ENCODE measurements around the gene HINT2. TPM values are rescaled to one million over a fixed set of nuclear protein-coding genes. Genes with fewer than 3 reads are reported as not detected.

Gene HINT2
- total RNA-seq, result 22.2 and 30.4 TPM in 2 replicates

DNA sequence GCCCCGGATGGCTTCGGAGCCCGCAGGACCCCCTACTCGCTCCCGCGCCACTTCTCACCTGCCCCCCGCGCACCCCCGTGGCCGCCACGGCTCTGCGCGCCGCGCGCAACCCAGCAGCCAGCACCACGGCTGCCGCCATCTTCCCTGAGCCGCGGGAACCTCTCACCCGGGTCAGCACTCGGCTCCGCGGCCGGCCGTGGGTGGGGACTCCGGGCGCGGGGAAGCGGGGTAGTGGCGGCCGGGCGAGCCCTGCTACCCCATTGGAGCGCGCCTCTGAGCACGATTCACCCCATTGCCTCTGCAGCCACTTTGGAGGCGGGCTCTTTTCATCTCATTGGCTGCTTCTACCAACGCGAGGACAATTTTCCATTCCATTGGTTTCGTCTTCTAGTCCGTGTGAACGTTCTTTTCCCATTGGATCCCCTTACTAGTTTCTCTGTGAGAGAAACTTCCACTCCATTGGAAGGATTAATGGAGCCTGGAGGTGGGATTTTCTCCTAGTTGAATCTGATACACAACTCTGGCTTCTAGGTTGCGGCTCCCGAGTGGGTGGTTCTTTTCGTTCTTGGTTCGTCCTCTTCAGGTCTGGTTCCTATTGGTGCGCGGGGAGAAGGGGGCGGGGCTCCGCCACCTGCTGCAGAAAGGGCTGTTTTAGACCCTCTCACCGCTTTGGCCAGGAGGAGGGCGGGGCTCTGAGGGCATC lies at the start of gene HINT2:
Gene HINT2, minus strand, starts transcription at position 202 of the 703 bp plus-strand sequence. Its CDS starts 63 bp downstream, at position 139.

DNA sequence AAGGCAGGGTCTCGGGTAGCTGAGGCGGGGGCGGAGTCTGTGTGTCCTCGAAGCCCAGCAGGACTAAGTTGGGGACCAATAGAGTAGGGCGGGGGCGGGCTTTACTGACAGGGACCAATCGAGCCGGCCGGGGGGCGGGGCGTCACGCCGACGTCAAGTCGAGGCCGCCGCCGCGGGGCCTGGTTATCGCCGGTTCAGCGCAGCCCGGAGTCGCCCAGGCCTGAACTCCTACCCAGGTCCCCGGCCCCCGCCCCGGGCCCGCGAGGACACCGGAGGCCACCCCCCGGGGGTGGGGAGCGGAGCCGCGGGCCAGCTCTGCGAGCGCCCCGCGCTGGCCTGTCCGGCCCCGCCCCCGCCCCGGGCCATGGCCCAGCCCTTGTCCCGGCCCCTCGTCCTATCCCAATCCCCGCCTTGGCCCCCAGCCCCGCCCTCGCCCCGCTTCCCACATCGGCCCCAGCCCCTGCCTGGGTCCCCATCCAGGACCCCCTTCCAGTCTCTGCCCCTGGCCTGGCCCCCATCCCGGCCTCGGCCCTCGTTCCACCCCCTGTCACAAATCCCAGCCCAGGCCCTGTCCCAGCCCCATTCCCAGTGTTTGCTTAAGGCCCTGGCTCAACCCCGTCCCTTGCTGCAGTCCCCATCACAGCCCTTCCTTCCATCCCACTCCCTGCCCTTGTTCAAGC lies 14.4 kb upstream of the HINT2 start, which contains the start of gene TMEM8B:
Gene TMEM8B, plus strand, starts transcription at position 145 of the 680 bp plus-strand sequence. Its CDS starts 220 bp downstream, at position 365.

GRCh38 chr9:35828716-35829083 lies 13.9 kb upstream of the HINT2 start, which contains the start of gene FAM221B:
TSS of gene FAM221B (minus strand) at chr9:35828732. CDS start at chr9:35826161, 2,571 bp downstream.

GRCh38 chr9:35812025-35812602 lies 2.7 kb downstream of the HINT2 start, which contains the start of gene SPAG8:
TSS of gene SPAG8 (minus strand) at chr9:35812262. CDS start at chr9:35812147, 115 bp downstream.

GRCh38 chr9:35791297-35791921 lies 23.4 kb downstream of the HINT2 start, which contains the start of gene NPR2:
TSS of gene NPR2 (plus strand) at chr9:35791591. CDS start at chr9:35792409, 818 bp downstream.

Other genes starting within 250 kb of the HINT2 start
- gene TESK1, start 209.8 kb downstream of the HINT2 start, total RNA-seq, result 7.5 and 12.2 TPM in 2 replicates
- 1.6 and 1.7 TPM in 2 replicates for gene CD72, start 196.6 kb downstream of the HINT2 start, total RNA-seq
- not detected in 2 replicates for gene SIT1, start 164.1 kb downstream of the HINT2 start, total RNA-seq
- gene RMRP, start 157.0 kb downstream of the HINT2 start, total RNA-seq, result 28,356 and 90,129 TPM in 2 replicates
- gene CCDC107, start 156.8 kb downstream of the HINT2 start, total RNA-seq, result 11.7 and 19.4 TPM in 2 replicates
- 0.09 and 0.28 TPM in 2 replicates for gene ARHGEF39, start 149.8 kb downstream of the HINT2 start, total RNA-seq
- gene CA9, start 141.1 kb downstream of the HINT2 start, total RNA-seq, result 2.0 and 16.1 TPM in 2 replicates
- 1,100 and 1,291 TPM in 2 replicates for gene TPM2, start 125.1 kb downstream of the HINT2 start, total RNA-seq
- gene TLN1, start 82.8 kb downstream of the HINT2 start, total RNA-seq, result 181 and 228 TPM in 2 replicates
- gene CREB3, start 82.4 kb downstream of the HINT2 start, total RNA-seq, result 71.5 and 79.1 TPM in 2 replicates
- gene GBA2, start 65.8 kb downstream of the HINT2 start, total RNA-seq, result 16.8 and 20.4 TPM in 2 replicates
- 10.2 and 11.6 TPM in 2 replicates for gene RGP1, start 65.8 kb downstream of the HINT2 start, total RNA-seq
- gene MSMP, start 60.8 kb downstream of the HINT2 start, total RNA-seq, result not detected in 2 replicates
- 15.5 and 22.6 TPM in 2 replicates for gene NPR2, start 23.5 kb downstream of the HINT2 start, total RNA-seq
- gene SPAG8, start 2.8 kb downstream of the HINT2 start, total RNA-seq, result 0.71 and 1.2 TPM in 2 replicates
- not detected in 2 replicates for gene FAM221B, start 13.7 kb upstream of the HINT2 start, total RNA-seq
- 1.6 and 2.3 TPM in 2 replicates for gene TMEM8B, start 14.2 kb upstream of the HINT2 start, total RNA-seq
- gene OR13J1, start 55.4 kb upstream of the HINT2 start, total RNA-seq, result not detected in 2 replicates
- gene HRCT1, start 91.2 kb upstream of the HINT2 start, total RNA-seq, result 0.14 and 0.28 TPM in 2 replicates
- 0.18 TPM in 1 of 2 replicates, not detected in the other for gene SPAAR, start 94.4 kb upstream of the HINT2 start, total RNA-seq
- not detected in 2 replicates for gene OR2S2, start 143.1 kb upstream of the HINT2 start, total RNA-seq
- 47.4 and 67.4 TPM in 2 replicates for gene RECK, start 221.9 kb upstream of the HINT2 start, total RNA-seq